Cardiac atrium fibroblast (primary cell): ENCODE results near the gene TICAM2. TPM values are rescaled to one million over a fixed set of nuclear protein-coding genes. Genes with fewer than 3 reads are reported as not detected.

ENCODE experiments used
- total RNA-seq: library from RNA; depleted of rRNA; stranded (reverse); fragments of >200 nt; gene quantifications from 2 replicates; pipeline ENCODE4 v1.2.3, GENCODE V29; 2015

Gene TICAM2, protein sequence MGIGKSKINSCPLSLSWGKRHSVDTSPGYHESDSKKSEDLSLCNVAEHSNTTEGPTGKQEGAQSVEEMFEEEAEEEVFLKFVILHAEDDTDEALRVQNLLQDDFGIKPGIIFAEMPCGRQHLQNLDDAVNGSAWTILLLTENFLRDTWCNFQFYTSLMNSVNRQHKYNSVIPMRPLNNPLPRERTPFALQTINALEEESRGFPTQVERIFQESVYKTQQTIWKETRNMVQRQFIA
- under 0.01 and 1.8 TPM in 2 replicates for total RNA-seq

DNA sequence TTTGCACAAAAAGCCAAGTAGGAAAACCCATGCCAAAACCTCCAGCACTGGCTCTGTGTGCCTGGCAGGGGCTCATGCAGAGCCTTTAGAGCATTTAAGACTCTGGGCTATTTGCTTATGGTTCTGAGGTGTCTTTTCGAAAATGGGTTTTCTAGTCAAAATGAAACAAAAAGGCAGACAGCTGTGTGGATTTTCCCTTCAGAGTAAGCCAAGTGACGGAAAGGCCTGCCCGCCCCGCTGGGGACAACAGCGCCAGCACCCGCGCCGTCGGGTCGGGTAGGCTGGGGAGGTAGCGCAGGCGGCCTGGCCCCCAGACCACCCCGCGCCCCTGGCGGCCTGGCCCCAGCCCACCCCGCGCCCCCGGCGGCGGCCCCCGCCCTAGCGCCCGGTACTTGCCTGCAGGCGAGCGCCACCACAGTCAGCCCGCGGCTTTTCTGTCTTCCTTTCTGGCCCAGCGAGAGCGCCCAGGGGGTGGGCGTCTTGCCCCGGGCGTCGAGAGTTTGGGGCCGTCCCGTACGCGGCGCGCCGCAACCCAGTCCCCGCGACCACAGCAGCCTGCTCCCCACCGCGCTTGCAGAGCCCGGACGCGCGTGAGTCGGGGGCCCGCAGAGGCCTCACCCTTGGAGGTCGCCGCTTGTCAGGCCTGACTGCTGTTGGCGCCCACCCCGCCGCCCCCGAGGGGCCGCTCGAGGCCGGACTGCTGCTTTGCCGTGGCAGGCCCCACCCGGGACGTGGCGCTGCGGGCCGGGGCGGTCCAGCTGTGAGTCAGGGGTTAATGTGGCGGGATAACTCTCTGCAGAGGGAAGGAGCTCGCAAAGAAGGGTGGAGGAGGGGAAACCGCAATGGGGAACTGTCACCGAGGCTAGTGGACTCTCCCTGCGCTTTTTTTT lies at the start of gene TICAM2:
TICAM2 (minus strand) TSS at position 779 of the 890 bp plus-strand sequence. CDS start 21,223 bp downstream, outside the sequence.

DNA sequence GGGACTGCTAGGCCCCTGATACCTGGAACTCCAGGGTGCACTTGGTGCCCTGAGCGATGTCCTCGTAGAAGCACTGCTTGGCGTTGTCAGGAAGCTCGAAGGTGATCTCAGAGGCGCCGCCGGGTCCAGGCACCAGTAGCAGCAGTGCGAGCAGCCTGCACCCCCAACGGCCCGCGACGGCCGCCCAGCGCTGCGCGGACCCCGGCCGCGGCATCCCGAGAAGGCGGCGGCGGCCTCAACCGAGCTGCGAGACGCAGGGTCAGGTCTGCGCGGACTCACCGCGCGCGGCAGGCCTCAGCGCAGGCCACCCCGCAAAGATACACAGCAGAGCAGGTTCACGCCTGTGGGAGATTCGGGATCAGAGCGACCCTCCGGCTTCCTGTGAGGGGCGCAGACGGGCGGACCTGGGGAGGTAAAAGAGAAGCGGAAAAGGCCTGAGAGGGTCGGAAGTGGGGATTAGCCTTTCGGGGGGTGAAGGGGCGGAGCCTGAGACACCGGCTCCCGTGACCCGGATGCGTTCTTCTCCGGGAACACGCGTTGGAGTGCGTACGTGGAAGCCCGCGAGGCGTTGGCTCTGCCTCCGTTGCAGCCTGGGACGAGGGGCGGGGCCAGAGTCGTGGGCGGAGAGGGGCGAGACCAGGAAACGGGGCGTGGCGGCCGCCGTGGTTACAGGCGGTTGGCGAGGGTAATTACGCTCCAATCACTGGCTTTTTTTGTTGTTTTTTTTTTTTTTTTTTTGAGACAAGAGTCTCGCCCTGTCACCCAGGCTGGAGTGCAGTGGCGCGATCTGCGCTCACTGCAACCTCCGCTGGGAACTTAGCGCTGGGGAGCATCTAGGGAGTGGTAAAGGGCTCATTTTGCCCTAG lies 23.5 kb upstream of the TICAM2 start, which contains the start of gene TMED7:
TMED7 (minus strand) TSS at position 458 of the 866 bp plus-strand sequence; CDS start at position 214, 244 bp downstream.

DNA sequence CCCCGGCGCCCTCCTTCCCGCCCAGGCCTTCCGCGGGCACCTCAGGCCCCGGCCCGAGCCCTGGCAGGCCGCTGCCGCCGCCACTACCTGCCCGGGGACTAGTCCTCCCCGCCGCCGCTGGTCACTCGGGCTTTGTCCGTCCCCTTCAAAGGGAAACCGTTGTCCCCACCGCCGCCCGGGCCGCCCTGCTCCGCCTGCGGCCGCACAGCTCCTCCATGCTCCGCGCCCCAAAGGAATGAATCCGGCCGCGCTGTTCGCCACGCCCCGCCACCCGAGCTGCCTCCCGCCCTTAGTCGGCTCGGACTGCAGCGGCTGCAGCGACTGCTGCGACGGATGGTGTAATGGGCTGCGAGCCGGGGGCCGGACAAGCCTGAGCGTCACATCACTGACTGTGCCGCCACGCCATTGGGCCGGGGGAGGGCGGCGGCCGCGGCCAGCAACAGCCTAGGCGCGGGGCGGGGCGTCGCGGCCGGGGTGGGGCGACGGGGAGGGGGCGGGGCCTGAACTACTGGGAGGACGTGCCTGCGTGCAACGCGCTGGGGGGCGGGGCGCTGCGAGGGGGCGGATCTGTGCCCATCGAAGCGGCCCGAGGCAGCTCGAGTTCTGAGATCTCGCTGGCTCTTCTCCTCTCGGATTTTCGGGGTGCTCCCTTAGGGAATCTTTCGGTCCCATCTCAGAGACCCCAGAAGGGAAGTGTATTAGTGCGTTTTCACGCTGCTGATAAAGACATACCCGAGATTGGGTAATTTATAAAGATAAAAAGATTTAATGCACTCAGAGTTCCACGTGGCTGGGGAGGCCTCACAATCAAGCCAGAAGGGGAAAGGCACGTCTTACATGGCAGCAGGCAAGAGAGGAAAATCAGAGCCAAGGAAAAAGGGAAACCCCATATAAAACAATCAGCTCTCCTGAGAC lies 57.6 kb downstream of the TICAM2 start, which contains the start of gene FEM1C:
FEM1C (minus strand) TSS at position 340 of the 915 bp plus-strand sequence. CDS start 1,282 bp downstream, outside the sequence.

Other genes starting within 250 kb of the TICAM2 start
- gene FEM1C, start 57.7 kb downstream of the TICAM2 start, total RNA-seq = 16.1 and 33.0 TPM in 2 replicates
- gene TMED7, start 23.6 kb upstream of the TICAM2 start, total RNA-seq = 108 and 150 TPM in 2 replicates
- 0.65 and 0.72 TPM in 2 replicates for gene CDO1, start 214.2 kb upstream of the TICAM2 start, total RNA-seq
- 59.3 and 68.6 TPM in 2 replicates for gene ATG12, start 239.1 kb upstream of the TICAM2 start, total RNA-seq
- gene AP3S1, start 239.5 kb upstream of the TICAM2 start, total RNA-seq = 173 and 517 TPM in 2 replicates